Smooth muscle cell (in vitro differentiated cells): ENCODE results near the gene CCDC178. TPM values are rescaled to one million over a fixed set of nuclear protein-coding genes. Genes with fewer than 3 reads are reported as not detected.

Source experiments
- DNase-seq: peaks from one replicate; lab custom pipeline; 2025; ENCODE audit not compliant: unreplicated experiment; lab: John Stamatoyannopoulos, UW
- H2AFZ ChIP-seq: fragments of 200-600 bp; sonication (generic); 2 replicates; pipeline ENCODE4 v1.6.0; 2016; ENCODE audit warnings: antibody characterized with exemption, low read depth, mild to moderate bottlenecking
- H3F3A ChIP-seq: fragments of 200-600 bp; sonication (generic); 2 replicates; pipeline ENCODE4 v1.6.0; 2017; ENCODE audit warnings: antibody characterized with exemption, low read depth
- H3K27ac ChIP-seq: fragments of 200-600 bp; sonication (generic); 2 replicates; pipeline ENCODE4 v1.5.1; 2016; ENCODE audit warnings: low read depth, mild to moderate bottlenecking
- H3K27me3 ChIP-seq: fragments of 200-600 bp; sonication (generic); 2 replicates; pipeline ENCODE4 v1.6.1; 2016; ENCODE audit warnings: low read depth, mild to moderate bottlenecking
- H3K36me3 ChIP-seq: fragments of 200-600 bp; sonication (generic); 2 replicates; pipeline ENCODE4 v1.5.1; 2016; ENCODE audit warnings: low read depth
- H3K4me1 ChIP-seq: fragments of 200-600 bp; sonication (generic); 2 replicates; pipeline ENCODE4 v1.5.1; 2016; ENCODE audit warnings: low read depth
- H3K4me2 ChIP-seq: fragments of 200-600 bp; sonication (generic); 2 replicates; pipeline ENCODE4 v1.6.0; 2016; ENCODE audit warnings: mild to moderate bottlenecking
- H3K4me3 ChIP-seq: fragments of 200-600 bp; sonication (generic); 2 replicates; pipeline ENCODE4 v1.5.1; 2016; ENCODE audit warnings: mild to moderate bottlenecking
- H3K79me2 ChIP-seq: fragments of 200-600 bp; sonication (generic); 2 replicates; pipeline ENCODE4 v1.6.0; 2016; ENCODE audit warnings: low read depth, mild to moderate bottlenecking
- H3K9ac ChIP-seq: fragments of 200-600 bp; sonication (generic); 2 replicates; pipeline ENCODE4 v1.6.0; 2016; ENCODE audit warnings: low read depth
- H3K9me3 ChIP-seq: fragments of 200-600 bp; sonication (generic); replicated peaks from 2 replicates; pipeline ENCODE4 v1.5.1; 2016; ENCODE audit warnings: low read depth
- H4K20me1 ChIP-seq: fragments of 200-600 bp; sonication (generic); 2 replicates; pipeline ENCODE4 v1.6.0; 2016; ENCODE audit warnings: low read depth
- WGBS: methylation state at CpG from one replicate; pipeline ENCODE4 v1.1.7; 2016; ENCODE audit warnings: low lambda C conversion rate; 5-methylcytosine and 5-hydroxymethylcytosine counted together
- polyA plus RNA-seq: library from polyadenylated mRNA; unstranded; fragments of >200 nt; fragmentation: Nextera tagmentation; extraction: Ambion mirVana; gene quantifications from 2 replicates; pipeline ENCODE4 v1.2.1, GENCODE V29; 2016
- total RNA-seq: library from RNA; depleted of rRNA; stranded (reverse); fragments of >200 nt; gene quantifications from 2 replicates; pipeline ENCODE4 v1.2.3, GENCODE V29; 2014
- TF ChIP-seq, protein P1 (sequence below): fragments of 200-600 bp; sonication (generic); IDR thresholded peaks from 2 replicates; pipeline ENCODE4 v1.5.1; 2017; ENCODE audit warnings: borderline replicate concordance, mild to moderate bottlenecking, antibody characterized with exemption; ENCODE audit not compliant: insufficient read depth, poor library complexity, severe bottlenecking

The CCDC178 gene
- total and polyA plus RNA-seq, 2 experiments from 2014 or later: not detected

DNA sequence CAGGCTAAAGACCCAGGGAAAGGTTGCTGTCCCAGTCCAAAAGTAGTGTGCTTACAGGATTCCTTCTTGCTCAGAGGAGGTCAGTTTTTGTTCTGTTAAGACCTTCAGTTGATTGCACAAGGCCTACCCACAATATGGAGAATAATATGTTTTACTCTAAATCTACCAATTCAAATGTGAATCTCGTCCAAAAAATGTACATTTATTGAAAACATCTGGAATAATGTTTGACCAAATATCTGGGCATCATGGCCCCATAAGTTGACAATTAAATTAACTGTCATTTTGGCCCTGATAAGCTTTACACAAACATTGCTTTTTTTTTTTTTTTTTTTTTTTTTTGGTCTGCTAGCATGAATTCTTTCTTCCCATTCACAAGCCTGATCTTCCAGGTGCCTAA is 109.8 kb downstream of the CCDC178 start:
- no peak overlapping the region for H2AFZ ChIP-seq
- H3K4me3 ChIP-seq: no peak overlapping the region
- no peaks in the 10 kb centered on the region for H3K27me3 ChIP-seq
- no peaks in the 10 kb centered on the region for H3K36me3 ChIP-seq
- H3K4me1 ChIP-seq: no peaks in the 10 kb centered on the region
- no peaks in the 10 kb centered on the region for H3K9me3 ChIP-seq
- no peak overlapping the region for H3K4me2 ChIP-seq
- no peak for DNase-seq
- no peak overlapping the region for H3K27ac ChIP-seq
- WGBS: 67% methylated on average over 1 of the region's 1 CpG
- no peaks in the 10 kb centered on the region for H3K79me2 ChIP-seq
- TF ChIP-seq, protein P1, sequence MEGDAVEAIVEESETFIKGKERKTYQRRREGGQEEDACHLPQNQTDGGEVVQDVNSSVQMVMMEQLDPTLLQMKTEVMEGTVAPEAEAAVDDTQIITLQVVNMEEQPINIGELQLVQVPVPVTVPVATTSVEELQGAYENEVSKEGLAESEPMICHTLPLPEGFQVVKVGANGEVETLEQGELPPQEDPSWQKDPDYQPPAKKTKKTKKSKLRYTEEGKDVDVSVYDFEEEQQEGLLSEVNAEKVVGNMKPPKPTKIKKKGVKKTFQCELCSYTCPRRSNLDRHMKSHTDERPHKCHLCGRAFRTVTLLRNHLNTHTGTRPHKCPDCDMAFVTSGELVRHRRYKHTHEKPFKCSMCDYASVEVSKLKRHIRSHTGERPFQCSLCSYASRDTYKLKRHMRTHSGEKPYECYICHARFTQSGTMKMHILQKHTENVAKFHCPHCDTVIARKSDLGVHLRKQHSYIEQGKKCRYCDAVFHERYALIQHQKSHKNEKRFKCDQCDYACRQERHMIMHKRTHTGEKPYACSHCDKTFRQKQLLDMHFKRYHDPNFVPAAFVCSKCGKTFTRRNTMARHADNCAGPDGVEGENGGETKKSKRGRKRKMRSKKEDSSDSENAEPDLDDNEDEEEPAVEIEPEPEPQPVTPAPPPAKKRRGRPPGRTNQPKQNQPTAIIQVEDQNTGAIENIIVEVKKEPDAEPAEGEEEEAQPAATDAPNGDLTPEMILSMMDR: no peak
- H3F3A ChIP-seq: no peaks in the 10 kb centered on the region
- no peaks in the 10 kb centered on the region for H4K20me1 ChIP-seq
- H3K9ac ChIP-seq: no peak overlapping the region

DNA sequence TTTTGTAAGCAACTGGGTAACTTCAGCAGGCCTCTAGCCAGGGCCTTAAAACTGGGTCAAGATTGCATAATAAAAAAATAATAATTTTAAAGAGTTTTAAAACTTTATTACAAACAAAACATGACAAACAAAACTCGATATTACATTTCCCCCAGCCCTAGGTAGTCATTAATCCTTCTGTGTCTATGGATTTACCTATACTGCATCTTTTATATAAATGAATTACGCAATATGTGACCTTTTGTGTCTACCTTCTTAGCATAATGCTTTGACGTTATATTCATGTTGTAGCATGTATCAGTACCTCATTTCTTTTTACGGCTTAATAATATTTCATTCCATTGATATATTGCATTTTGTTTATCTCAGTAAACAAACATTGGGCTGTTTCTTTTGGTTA is 113.5 kb downstream of the CCDC178 start:
- WGBS: 73% methylated on average over 4 of the region's 4 CpGs
- Histone ChIP-seq H2AFZ (no peak overlapping the region), H3K36me3 (no peaks in the 10 kb centered on the region), H3K4me3 (no peak overlapping the region), H3F3A (no peaks in the 10 kb centered on the region), H3K79me2 (no peaks in the 10 kb centered on the region), H3K9ac (no peak overlapping the region), H3K27ac (no peak overlapping the region), H3K9me3 (no peaks in the 10 kb centered on the region), H4K20me1 (no peaks in the 10 kb centered on the region), H3K4me1 (no peaks in the 10 kb centered on the region), H3K4me2 (no peak overlapping the region), H3K27me3 (no peaks in the 10 kb centered on the region)
- TF ChIP-seq, protein P1: no peak
- no peak for DNase-seq

DNA sequence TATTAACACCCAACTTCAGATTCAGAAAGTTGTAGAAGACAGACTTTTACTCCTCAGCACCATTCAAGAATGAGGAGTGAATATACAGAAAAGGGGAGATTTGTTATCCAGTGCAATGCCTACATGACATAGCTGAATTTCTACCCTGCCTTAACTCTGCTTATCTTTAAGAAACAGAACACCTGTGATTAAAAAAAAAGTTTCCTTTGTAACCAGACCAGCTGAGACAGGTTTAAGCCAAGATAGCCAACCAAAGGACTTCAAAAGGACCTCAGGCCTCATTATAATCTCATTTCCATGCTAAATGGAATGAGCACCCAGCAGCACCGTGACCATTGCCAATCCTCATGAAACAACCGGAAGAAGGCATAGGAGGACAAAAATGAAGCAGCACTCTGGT is 122.9 kb downstream of the CCDC178 start:
- Histone ChIP-seq H3K79me2 (no peaks in the 10 kb centered on the region), H3K27ac (no peak overlapping the region), H3K9me3 (no peaks in the 10 kb centered on the region), H3K4me1 (no peaks in the 10 kb centered on the region), H3K4me3 (no peak overlapping the region), H4K20me1 (no peaks in the 10 kb centered on the region), H3K27me3 (no peaks in the 10 kb centered on the region), H3K36me3 (no peaks in the 10 kb centered on the region), H3K9ac (no peak overlapping the region), H3K4me2 (no peak overlapping the region), H3F3A (no peaks in the 10 kb centered on the region), H2AFZ (no peak overlapping the region)
- no peak for DNase-seq
- 95% methylated on average over 2 of the region's 2 CpGs for WGBS
- TF ChIP-seq, protein P1: no peak

DNA sequence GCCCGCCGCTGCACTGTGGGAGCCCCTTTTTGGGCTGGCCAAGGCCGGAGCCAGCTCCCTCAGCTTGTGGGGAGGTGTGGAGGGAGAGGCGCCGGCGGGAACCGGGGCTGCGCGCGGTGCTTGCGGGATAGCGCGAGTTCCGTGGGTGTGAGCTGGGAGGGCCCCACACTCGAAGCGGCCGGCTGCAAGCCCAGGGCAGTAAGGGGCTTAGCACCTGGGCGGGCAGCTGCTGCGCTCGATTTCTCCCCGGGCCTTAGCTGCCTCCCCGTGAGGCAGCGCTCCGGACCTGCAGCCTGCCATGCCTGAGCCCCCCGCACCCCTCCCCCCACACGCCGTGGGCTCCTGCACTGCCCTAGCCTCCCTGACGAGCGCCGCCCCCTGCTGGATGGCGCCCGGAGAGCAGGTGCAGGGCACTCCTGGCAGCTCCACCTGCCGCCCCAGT is 124.4 kb downstream of the CCDC178 start:
- H3K9me3 ChIP-seq: no peaks in the 10 kb centered on the region

More for the DNA sequence above, 124.4 kb downstream of the CCDC178 start:
- H4K20me1 ChIP-seq: no peaks in the 10 kb centered on the region
- no peaks in the 10 kb centered on the region for H3K27me3 ChIP-seq
- H3K4me1 ChIP-seq: no peaks in the 10 kb centered on the region
- DNase-seq: no peak
- H3K79me2 ChIP-seq: no peaks in the 10 kb centered on the region
- H3K9ac ChIP-seq: no peak overlapping the region
- H3K36me3 ChIP-seq: no peaks in the 10 kb centered on the region
- WGBS: 43% methylated on average over 28 of the region's 33 CpGs
- H3K27ac ChIP-seq: no peak overlapping the region
- H3F3A ChIP-seq: no peaks in the 10 kb centered on the region
- peak overlapping the region; percentile 44 for H3K4me2 ChIP-seq
- TF ChIP-seq, protein P1: peak; percentile 5
- peak overlapping the region; percentile 5 for H2AFZ ChIP-seq
- H3K4me3 ChIP-seq: no peak overlapping the region
